Activated T-helper 1 cell treated with anti-CD3 and anti-CD28 coated beads, Interleukin-12 subunit alpha, Interleukin-12 subunit beta, Interleukin-2, Interleukin-4 antibody, amounts not matched to agents 30 ng/mL and 10 ng/mL and 1 ng/mL, durations not matched to agents 14 hours and 24 hours and 36 hours (primary cell): ENCODE results near the gene KPNA2. TPM values are rescaled to one million over a fixed set of nuclear protein-coding genes. Genes with fewer than 3 reads are reported as not detected.
A peak's percentile ranks its signal among the peaks of the same experiment; 100 is the strongest.
"Not testable (repeated sequence)": the region's sequence is repeated elsewhere in the genome, so short reads cannot be mapped to it uniquely, and the experiment has no call there.

ENCODE experiments used
- DNase-seq: peaks from one replicate; pipeline ENCODE4 v3.0.0; 2021; ENCODE audit warnings: low spot score
- H3K27ac Mint-ChIP-seq: one replicate; pipeline ENCODE4 v1.8.0; 2021; ENCODE audit warnings: mild to moderate bottlenecking, mixed read lengths
- H3K27me3 Mint-ChIP-seq: one replicate; pipeline ENCODE4 v1.8.0; 2022; ENCODE audit warnings: mild to moderate bottlenecking, moderate library complexity, mixed read lengths; ENCODE audit not compliant: insufficient read depth
- H3K36me3 Mint-ChIP-seq: one replicate; pipeline ENCODE4 v1.8.0; 2021; ENCODE audit warnings: low read depth, mixed read lengths
- H3K4me1 Mint-ChIP-seq: one replicate; pipeline ENCODE4 v1.8.0; 2021; ENCODE audit warnings: low read depth, mixed read lengths
- H3K4me3 Mint-ChIP-seq: one replicate; pipeline ENCODE4 v1.8.0; 2021; ENCODE audit warnings: mild to moderate bottlenecking, moderate library complexity, mixed read lengths
- H3K9me3 Mint-ChIP-seq: one replicate; pipeline ENCODE4 v1.8.0; 2021; ENCODE audit warnings: mixed read lengths
- intact Hi-C: fragments of 100-400 bp; cut with micrococcal nuclease; formaldehyde crosslinking; loops from one replicate; pipeline ENCODE4 v1.15.1; 2024
- total RNA-seq: library from RNA; stranded (reverse); gene quantifications from 2 replicates; pipeline ENCODE4 v1.2.3, GENCODE V29; 2022

The KPNA2 gene
- total RNA-seq, 1 donor from 2014 or later: 205 TPM

GRCh38 chr17:68053231-68054013 is 17.9 kb downstream of the KPNA2 start:
- Mint-ChIP-seq H3K4me3 (no peak overlapping the region), H3K4me1 (no peaks in the 10 kb centered on the region)
- intact Hi-C loops: no loop called here

GRCh38 chr17:68054296-68054900 is 18.9 kb downstream of the KPNA2 start:
- no peaks in the 10 kb centered on the region for H3K4me1 Mint-ChIP-seq
- H3K9me3 Mint-ChIP-seq: no peaks in the 10 kb centered on the region
- no peak overlapping the region for H3K4me3 Mint-ChIP-seq
- peaks cover 4% of the 10 kb centered on the region for H3K27me3 Mint-ChIP-seq
- DNase-seq: no peak
- peaks cover 3% of the 10 kb centered on the region for H3K36me3 Mint-ChIP-seq
- no peak overlapping the region for H3K27ac Mint-ChIP-seq
- intact Hi-C loops: no loop called here

More at GRCh38 chr17:68053231-68054013, 17.9 kb downstream of the KPNA2 start:
- Mint-ChIP-seq H3K9me3 (no peaks in the 10 kb centered on the region), H3K27ac (no peak overlapping the region), H3K27me3 (no peaks in the 10 kb centered on the region), H3K36me3 (peaks cover 7% of the 10 kb centered on the region)
- DNase-seq: no peak

- H3K4me3 Mint-ChIP-seq: no peak overlapping the region
- no peaks in the 10 kb centered on the region for H3K36me3 Mint-ChIP-seq
- no peak overlapping the region for H3K27ac Mint-ChIP-seq
- no peaks in the 10 kb centered on the region for H3K4me1 Mint-ChIP-seq
- H3K27me3 Mint-ChIP-seq: peaks cover 4% of the 10 kb centered on the region
- peak; percentile 20 for DNase-seq
- intact Hi-C loops: loop anchor here (1.0 kb wide), 1 partner anchor 406 kb away; no protein-coding TSS in a partner anchor
- no peaks in the 10 kb centered on the region for H3K9me3 Mint-ChIP-seq
Measured at GRCh38 chr17:68057531-68057952, 22.0 kb downstream of the KPNA2 start.

- intact Hi-C loops: no loop called here
- Mint-ChIP-seq H3K9me3 (no peaks in the 10 kb centered on the region), H3K4me1 (no peaks in the 10 kb centered on the region), H3K36me3 (no peaks in the 10 kb centered on the region), H3K27me3 (peaks cover 4% of the 10 kb centered on the region), H3K27ac (no peak overlapping the region), H3K4me3 (no peak overlapping the region)
- no peak for DNase-seq
Measured at GRCh38 chr17:68060336-68060735, 24.8 kb downstream of the KPNA2 start.

- no peak overlapping the region for H3K4me3 Mint-ChIP-seq
- DNase-seq: no peak
- no peaks in the 10 kb centered on the region for H3K4me1 Mint-ChIP-seq
- no peaks in the 10 kb centered on the region for H3K36me3 Mint-ChIP-seq
- H3K27ac Mint-ChIP-seq: no peak overlapping the region
- no peaks in the 10 kb centered on the region for H3K9me3 Mint-ChIP-seq
- H3K27me3 Mint-ChIP-seq: peaks cover 4% of the 10 kb centered on the region
- intact Hi-C loops: no loop called here
Measured at GRCh38 chr17:68061512-68062313, 26.2 kb downstream of the KPNA2 start.

GRCh38 chr17:68065366-68065765 is 29.8 kb downstream of the KPNA2 start:
- DNase-seq, H3K4me3 Mint-ChIP-seq, H3K36me3 Mint-ChIP-seq, H3K4me1 Mint-ChIP-seq, H3K27ac Mint-ChIP-seq, H3K27me3 Mint-ChIP-seq, intact Hi-C loops, H3K9me3 Mint-ChIP-seq: not testable (repeated sequence)

GRCh38 chr17:68068512-68068911 is 33.0 kb downstream of the KPNA2 start:
- H3K36me3 Mint-ChIP-seq, H3K4me1 Mint-ChIP-seq, H3K9me3 Mint-ChIP-seq, intact Hi-C loops, H3K27me3 Mint-ChIP-seq, H3K4me3 Mint-ChIP-seq, H3K27ac Mint-ChIP-seq, DNase-seq: not testable (repeated sequence)

GRCh38 chr17:68070582-68071444 is 35.3 kb downstream of the KPNA2 start:
- intact Hi-C loops: not testable (repeated sequence)

GRCh38 chr17:68074279-68074678 is 38.7 kb downstream of the KPNA2 start:
- Mint-ChIP-seq H3K4me1 (no peaks in the 10 kb centered on the region), H3K27me3 (peaks cover 6% of the 10 kb centered on the region), H3K27ac (no peak overlapping the region), H3K4me3 (no peak overlapping the region), H3K9me3 (no peaks in the 10 kb centered on the region), H3K36me3 (no peaks in the 10 kb centered on the region)
- intact Hi-C loops: no loop called here
- no peak for DNase-seq

More at GRCh38 chr17:68070582-68071444, 35.3 kb downstream of the KPNA2 start:
- H3K27ac Mint-ChIP-seq, H3K4me1 Mint-ChIP-seq, DNase-seq, H3K36me3 Mint-ChIP-seq, H3K4me3 Mint-ChIP-seq, H3K27me3 Mint-ChIP-seq, H3K9me3 Mint-ChIP-seq: not testable (repeated sequence)

GRCh38 chr17:68075953-68076607 is 40.5 kb downstream of the KPNA2 start:
- H3K4me1 Mint-ChIP-seq, H3K4me3 Mint-ChIP-seq, H3K9me3 Mint-ChIP-seq, intact Hi-C loops, DNase-seq, H3K27me3 Mint-ChIP-seq, H3K36me3 Mint-ChIP-seq, H3K27ac Mint-ChIP-seq: not testable (repeated sequence)

GRCh38 chr17:68077498-68077897 is 42.0 kb downstream of the KPNA2 start:
- DNase-seq, H3K4me3 Mint-ChIP-seq, H3K9me3 Mint-ChIP-seq, intact Hi-C loops, H3K4me1 Mint-ChIP-seq, H3K27me3 Mint-ChIP-seq, H3K27ac Mint-ChIP-seq, H3K36me3 Mint-ChIP-seq: not testable (repeated sequence)
